Measurements from ENCODE around the gene CTSS. TPM values are rescaled to one million over a fixed set of nuclear protein-coding genes. Genes with fewer than 3 reads are reported as not detected.
A peak's percentile ranks its signal among the peaks of the same experiment; 100 is the strongest.

The CTSS gene
- total RNA-seq: 100 to 1,000 TPM in 3 of 4 donors, 10 to 100 TPM in 1; 97.4 to 146 (median 133) TPM

DNA sequence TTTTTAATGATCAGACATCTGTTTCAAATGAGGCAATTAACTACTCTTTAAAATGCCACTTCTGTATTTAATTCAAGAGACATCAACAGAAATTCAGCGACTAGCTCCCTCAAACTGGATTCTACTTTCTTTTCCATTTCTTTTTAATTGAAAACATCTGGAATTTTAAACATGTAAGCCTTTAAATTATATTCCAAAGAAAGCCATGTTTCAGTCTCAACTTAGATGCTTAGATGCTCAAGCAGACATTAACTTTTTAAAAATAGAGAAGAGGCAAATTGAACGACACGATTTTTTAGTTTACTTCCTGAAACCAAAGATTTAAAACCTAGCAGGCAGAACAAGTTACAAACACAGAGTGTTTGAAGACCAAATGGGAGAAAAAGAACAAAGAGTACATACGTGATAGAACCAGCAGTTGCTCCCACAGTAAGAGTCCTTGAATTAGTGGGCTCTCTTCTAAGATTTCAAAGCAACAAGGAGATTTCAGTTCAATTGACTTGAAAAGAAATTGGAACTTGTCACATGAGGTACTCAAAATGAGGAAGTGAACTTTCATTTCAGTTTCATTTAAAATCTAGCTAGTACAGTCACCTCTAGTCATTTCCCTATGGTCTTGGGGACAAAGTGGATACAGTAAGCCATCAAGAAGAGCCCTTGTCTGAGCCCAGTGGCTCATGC is at the start of gene CTSS:
Gene CTSS, minus strand, starts transcription at position 483 of the 681 bp plus-strand sequence. CDS start 1,015 bp downstream, outside the sequence.
- Histone ChIP-seq H3K36me3 (no peaks in the 10 kb centered on the region), H3K27me3 (no peaks in the 10 kb centered on the region), H3K9me3 (no peaks in the 10 kb centered on the region), H3K4me3 (peak within 1 kb of the TSS; percentile 38 to 51 (median 43)), H3K27ac (peak within 1 kb of the TSS; percentile 61 to 78 (median 72)), H3K4me1 (peaks cover 0 to 13% (median under 1%) of the 10 kb centered on the region in 4 donors)
- DNase-seq: no peak
- no peak for TF ChIP-seq CTCF (IDR thresholded peaks at IDR 0.05)
- peak in 1 of 2 donors; percentile 20 for TF ChIP-seq POLR2A (IDR thresholded peaks at IDR 0.05)

DNA sequence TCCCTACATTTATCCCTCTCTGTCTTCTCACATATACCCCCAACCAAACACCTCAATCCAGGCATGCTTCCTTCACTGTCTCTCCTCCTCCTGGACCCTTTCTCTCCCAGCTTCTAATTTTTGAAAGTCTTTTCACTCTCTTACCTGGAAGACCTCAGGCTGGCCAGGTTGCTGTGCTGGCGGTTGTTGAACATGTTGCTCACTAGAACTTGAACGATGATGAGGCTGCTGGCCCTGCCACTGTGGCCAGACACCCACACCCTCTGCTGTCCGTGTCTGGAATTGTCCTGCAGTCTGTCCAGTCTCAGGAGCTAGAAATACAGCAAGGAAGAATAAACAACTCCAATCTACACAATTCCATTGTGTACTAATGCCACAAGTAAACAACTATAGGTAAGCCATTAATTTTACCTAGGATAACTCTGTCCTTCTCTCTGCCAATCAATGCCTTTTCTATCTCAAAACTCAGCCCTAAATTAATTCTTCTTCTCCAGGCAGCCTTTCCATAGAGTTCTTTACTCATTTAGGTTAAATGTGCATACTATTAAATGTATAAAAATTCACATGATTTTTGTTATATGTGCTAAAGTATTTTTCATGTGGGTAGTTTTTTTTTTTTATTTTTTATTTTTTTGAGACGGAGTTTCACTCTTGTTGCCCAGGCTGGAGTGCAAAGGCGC is 47.6 kb upstream of the CTSS start:
- H3K4me1 ChIP-seq: no peaks in the 10 kb centered on the region
- peak; percentile 31 to 78 (median 71) for DNase-seq
- H3K9me3 ChIP-seq: no peaks in the 10 kb centered on the region
- H3K27me3 ChIP-seq: no peaks in the 10 kb centered on the region
- H3K4me3 ChIP-seq: no peak overlapping the region
- TF ChIP-seq CTCF (IDR thresholded peaks at IDR 0.05): peak in 5 of 6 experiments; percentile 48 to 76 (median 69)
- no peak for TF ChIP-seq POLR2A (IDR thresholded peaks at IDR 0.05)
- peaks cover 0 to 75% (median 0%) of the 10 kb centered on the region in 3 donors for H3K36me3 ChIP-seq
- H3K27ac ChIP-seq: no peak overlapping the region

GRCh38 chr1:150810958-150811659 is 45.5 kb upstream of the CTSS start:
- Histone ChIP-seq H3K36me3 (peaks cover 0 to 56% (median 0%) of the 10 kb centered on the region in 3 donors), H3K27me3 (no peaks in the 10 kb centered on the region), H3K4me3 (no peak overlapping the region), H3K27ac (no peak overlapping the region), H3K4me1 (no peaks in the 10 kb centered on the region), H3K9me3 (no peaks in the 10 kb centered on the region)
- DNase-seq: no peak
- TF ChIP-seq POLR2A (IDR thresholded peaks at IDR 0.05) (no peak), CTCF (IDR thresholded peaks at IDR 0.05) (no peak)

DNA sequence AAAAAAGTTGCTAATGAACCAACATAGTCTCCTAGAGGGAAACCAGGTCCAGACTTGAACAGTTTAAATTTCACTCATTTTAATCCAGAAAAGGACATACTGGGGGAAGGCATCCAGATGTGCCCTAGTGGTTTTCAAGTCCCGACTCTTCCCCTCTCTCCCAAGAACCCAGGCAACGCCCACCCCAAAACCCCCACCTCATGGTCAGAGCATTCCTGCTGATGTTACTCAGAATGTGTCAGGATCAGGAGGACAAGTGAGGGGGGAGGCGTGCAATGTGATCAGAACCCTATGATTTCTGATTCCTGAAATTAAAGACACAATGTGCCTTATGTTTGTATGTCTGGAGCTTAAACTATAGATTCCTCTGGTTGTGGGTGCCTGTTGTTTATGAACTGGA is 44.1 kb upstream of the CTSS start:
- H3K27me3 ChIP-seq: no peaks in the 10 kb centered on the region
- H3K4me1 ChIP-seq: no peaks in the 10 kb centered on the region

More for the DNA sequence above, 44.1 kb upstream of the CTSS start:
- H3K36me3 ChIP-seq: peaks cover 0 to 42% (median 0%) of the 10 kb centered on the region in 3 donors
- peak overlapping the region in 1 of 4 donors; percentile 5 for H3K27ac ChIP-seq
- no peak for DNase-seq
- no peak overlapping the region for H3K4me3 ChIP-seq
- TF ChIP-seq CTCF (IDR thresholded peaks at IDR 0.05) (no peak), POLR2A (IDR thresholded peaks at IDR 0.05) (no peak)
- no peaks in the 10 kb centered on the region for H3K9me3 ChIP-seq
